H1 (cell line): ENCODE data around the gene PPCDC.

Experiments used
- CHD2 ChIP-seq: IDR thresholded peaks from 2 replicates; pipeline ENCODE4 v1.6.1; 2012; ENCODE audit warnings: low read length, improper control_type of control experiment
- EZH2 ChIP-seq: fragments of 200-600 bp; sonication (generic); IDR thresholded peaks from 2 replicates; pipeline ENCODE4 v1.7.1; 2012; ENCODE audit warnings: low read depth, mild to moderate bottlenecking, moderate library complexity, low read length, inconsistent platforms; ENCODE audit not compliant: severe bottlenecking
- GTF2F1 ChIP-seq: IDR thresholded peaks from 2 replicates; pipeline ENCODE4 v1.6.1; 2012; ENCODE audit warnings: low read depth, low read length, improper control_type of control experiment, borderline replicate concordance
- JUND ChIP-seq: IDR thresholded peaks from 2 replicates; pipeline ENCODE4 v1.6.1; 2011; ENCODE audit warnings: mild to moderate bottlenecking, improper control_type of control experiment, low read length
- KDM1A ChIP-seq: fragments of 200-600, 300-600 bp; sonication (generic); IDR thresholded peaks from 2 replicates; pipeline ENCODE4 v1.7.1; 2016; ENCODE audit warnings: mild to moderate bottlenecking, low read length, borderline replicate concordance
- POLR2AphosphoS5 ChIP-seq: IDR thresholded peaks from 2 replicates; pipeline ENCODE4 v1.6.1; 2011; ENCODE audit warnings: low read depth, low read length
- RBBP5 ChIP-seq: IDR thresholded peaks from 2 replicates; pipeline ENCODE4 v1.7.1; 2012; ENCODE audit warnings: low read depth, mild to moderate bottlenecking, inconsistent platforms, low read length, moderate library complexity, borderline replicate concordance
- RXRA ChIP-seq: IDR thresholded peaks from 2 replicates; pipeline ENCODE4 v1.6.1; 2011; ENCODE audit warnings: low read depth, mild to moderate bottlenecking, low read length, moderate library complexity; ENCODE audit not compliant: insufficient read depth
- SIRT6 ChIP-seq: IDR thresholded peaks from one replicate; pipeline ENCODE4 v1.7.1; 2012; ENCODE audit warnings: low read length, inconsistent platforms
- TAF1 ChIP-seq: IDR thresholded peaks from 2 replicates; pipeline ENCODE4 v1.6.1; 2011; ENCODE audit warnings: mild to moderate bottlenecking, low read depth, low read length
- TF ChIP-seq, protein P1 (sequence below), 3 experiments: IDR thresholded peaks; 1 replicate in 2 of 3; 2 replicates in 1 of 3; pipeline versions ENCODE4 v1.5.1 to v1.6.1; 2011; ENCODE audit warnings: low read length in 3 of 3, mild to moderate bottlenecking in 3 of 3, inconsistent platforms in 2 of 3, low read depth in 1 of 3, moderate library complexity in 1 of 3; ENCODE audit not compliant: insufficient read depth in 1 of 3; ENCODE audit errors: control extremely low read depth in 1 of 3
- TF ChIP-seq, protein P2 (sequence below): fragments of 300-600 bp; sonication (generic); IDR thresholded peaks from 2 replicates; pipeline ENCODE4 v1.7.1; 2012; ENCODE audit warnings: low read length, moderate library complexity, mild to moderate bottlenecking, inconsistent platforms; ENCODE audit not compliant: insufficient replicate concordance

GRCh38 chr15:75042730-75043508, 19.5 kb downstream of the PPCDC start:
- TF ChIP-seq RBBP5 (no peak), TAF1 (no peak), KDM1A (no peak), POLR2AphosphoS5 (no peak), GTF2F1 (no peak), EZH2 (no peak), RXRA (no peak), CHD2 (no peak), SIRT6 (no peak), JUND (no peak)
- TF ChIP-seq, protein P1, sequence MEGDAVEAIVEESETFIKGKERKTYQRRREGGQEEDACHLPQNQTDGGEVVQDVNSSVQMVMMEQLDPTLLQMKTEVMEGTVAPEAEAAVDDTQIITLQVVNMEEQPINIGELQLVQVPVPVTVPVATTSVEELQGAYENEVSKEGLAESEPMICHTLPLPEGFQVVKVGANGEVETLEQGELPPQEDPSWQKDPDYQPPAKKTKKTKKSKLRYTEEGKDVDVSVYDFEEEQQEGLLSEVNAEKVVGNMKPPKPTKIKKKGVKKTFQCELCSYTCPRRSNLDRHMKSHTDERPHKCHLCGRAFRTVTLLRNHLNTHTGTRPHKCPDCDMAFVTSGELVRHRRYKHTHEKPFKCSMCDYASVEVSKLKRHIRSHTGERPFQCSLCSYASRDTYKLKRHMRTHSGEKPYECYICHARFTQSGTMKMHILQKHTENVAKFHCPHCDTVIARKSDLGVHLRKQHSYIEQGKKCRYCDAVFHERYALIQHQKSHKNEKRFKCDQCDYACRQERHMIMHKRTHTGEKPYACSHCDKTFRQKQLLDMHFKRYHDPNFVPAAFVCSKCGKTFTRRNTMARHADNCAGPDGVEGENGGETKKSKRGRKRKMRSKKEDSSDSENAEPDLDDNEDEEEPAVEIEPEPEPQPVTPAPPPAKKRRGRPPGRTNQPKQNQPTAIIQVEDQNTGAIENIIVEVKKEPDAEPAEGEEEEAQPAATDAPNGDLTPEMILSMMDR (IDR thresholded peaks at IDR 0.05; ENCODE audit: control extremely low read depth in 1 of 3, insufficient read depth in 1 of 3, low read depth in 1 of 3, low read length in 3 of 3) = peak; percentile 68 to 80 (median 79)
- TF ChIP-seq, protein P2, sequence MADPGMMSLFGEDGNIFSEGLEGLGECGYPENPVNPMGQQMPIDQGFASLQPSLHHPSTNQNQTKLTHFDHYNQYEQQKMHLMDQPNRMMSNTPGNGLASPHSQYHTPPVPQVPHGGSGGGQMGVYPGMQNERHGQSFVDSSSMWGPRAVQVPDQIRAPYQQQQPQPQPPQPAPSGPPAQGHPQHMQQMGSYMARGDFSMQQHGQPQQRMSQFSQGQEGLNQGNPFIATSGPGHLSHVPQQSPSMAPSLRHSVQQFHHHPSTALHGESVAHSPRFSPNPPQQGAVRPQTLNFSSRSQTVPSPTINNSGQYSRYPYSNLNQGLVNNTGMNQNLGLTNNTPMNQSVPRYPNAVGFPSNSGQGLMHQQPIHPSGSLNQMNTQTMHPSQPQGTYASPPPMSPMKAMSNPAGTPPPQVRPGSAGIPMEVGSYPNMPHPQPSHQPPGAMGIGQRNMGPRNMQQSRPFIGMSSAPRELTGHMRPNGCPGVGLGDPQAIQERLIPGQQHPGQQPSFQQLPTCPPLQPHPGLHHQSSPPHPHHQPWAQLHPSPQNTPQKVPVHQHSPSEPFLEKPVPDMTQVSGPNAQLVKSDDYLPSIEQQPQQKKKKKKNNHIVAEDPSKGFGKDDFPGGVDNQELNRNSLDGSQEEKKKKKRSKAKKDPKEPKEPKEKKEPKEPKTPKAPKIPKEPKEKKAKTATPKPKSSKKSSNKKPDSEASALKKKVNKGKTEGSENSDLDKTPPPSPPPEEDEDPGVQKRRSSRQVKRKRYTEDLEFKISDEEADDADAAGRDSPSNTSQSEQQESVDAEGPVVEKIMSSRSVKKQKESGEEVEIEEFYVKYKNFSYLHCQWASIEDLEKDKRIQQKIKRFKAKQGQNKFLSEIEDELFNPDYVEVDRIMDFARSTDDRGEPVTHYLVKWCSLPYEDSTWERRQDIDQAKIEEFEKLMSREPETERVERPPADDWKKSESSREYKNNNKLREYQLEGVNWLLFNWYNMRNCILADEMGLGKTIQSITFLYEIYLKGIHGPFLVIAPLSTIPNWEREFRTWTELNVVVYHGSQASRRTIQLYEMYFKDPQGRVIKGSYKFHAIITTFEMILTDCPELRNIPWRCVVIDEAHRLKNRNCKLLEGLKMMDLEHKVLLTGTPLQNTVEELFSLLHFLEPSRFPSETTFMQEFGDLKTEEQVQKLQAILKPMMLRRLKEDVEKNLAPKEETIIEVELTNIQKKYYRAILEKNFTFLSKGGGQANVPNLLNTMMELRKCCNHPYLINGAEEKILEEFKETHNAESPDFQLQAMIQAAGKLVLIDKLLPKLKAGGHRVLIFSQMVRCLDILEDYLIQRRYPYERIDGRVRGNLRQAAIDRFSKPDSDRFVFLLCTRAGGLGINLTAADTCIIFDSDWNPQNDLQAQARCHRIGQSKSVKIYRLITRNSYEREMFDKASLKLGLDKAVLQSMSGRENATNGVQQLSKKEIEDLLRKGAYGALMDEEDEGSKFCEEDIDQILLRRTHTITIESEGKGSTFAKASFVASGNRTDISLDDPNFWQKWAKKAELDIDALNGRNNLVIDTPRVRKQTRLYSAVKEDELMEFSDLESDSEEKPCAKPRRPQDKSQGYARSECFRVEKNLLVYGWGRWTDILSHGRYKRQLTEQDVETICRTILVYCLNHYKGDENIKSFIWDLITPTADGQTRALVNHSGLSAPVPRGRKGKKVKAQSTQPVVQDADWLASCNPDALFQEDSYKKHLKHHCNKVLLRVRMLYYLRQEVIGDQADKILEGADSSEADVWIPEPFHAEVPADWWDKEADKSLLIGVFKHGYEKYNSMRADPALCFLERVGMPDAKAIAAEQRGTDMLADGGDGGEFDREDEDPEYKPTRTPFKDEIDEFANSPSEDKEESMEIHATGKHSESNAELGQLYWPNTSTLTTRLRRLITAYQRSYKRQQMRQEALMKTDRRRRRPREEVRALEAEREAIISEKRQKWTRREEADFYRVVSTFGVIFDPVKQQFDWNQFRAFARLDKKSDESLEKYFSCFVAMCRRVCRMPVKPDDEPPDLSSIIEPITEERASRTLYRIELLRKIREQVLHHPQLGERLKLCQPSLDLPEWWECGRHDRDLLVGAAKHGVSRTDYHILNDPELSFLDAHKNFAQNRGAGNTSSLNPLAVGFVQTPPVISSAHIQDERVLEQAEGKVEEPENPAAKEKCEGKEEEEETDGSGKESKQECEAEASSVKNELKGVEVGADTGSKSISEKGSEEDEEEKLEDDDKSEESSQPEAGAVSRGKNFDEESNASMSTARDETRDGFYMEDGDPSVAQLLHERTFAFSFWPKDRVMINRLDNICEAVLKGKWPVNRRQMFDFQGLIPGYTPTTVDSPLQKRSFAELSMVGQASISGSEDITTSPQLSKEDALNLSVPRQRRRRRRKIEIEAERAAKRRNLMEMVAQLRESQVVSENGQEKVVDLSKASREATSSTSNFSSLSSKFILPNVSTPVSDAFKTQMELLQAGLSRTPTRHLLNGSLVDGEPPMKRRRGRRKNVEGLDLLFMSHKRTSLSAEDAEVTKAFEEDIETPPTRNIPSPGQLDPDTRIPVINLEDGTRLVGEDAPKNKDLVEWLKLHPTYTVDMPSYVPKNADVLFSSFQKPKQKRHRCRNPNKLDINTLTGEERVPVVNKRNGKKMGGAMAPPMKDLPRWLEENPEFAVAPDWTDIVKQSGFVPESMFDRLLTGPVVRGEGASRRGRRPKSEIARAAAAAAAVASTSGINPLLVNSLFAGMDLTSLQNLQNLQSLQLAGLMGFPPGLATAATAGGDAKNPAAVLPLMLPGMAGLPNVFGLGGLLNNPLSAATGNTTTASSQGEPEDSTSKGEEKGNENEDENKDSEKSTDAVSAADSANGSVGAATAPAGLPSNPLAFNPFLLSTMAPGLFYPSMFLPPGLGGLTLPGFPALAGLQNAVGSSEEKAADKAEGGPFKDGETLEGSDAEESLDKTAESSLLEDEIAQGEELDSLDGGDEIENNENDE = no peak
